ENCODE results near the gene RCC1.

GRCh38 chr1:28530456-28530855, 24.6 kb downstream of the RCC1 start:
- TF ChIP-seq CTCF (IDR thresholded peaks at IDR 0.05) (no peak), REST (IDR thresholded peaks at IDR 0.05; ENCODE audit: insufficient read depth in 1 of 2, low read depth in 2 of 2, low read length in 1 of 2) (no peak), POLR2AphosphoS5 (IDR thresholded peaks at IDR 0.05; ENCODE audit: low read depth, low read length) (no peak), TCF7L2 (IDR thresholded peaks at IDR 0.05; ENCODE audit: low read depth, low read length) (no peak), SIN3A (IDR thresholded peaks at IDR 0.05; ENCODE audit: borderline replicate concordance, insufficient read depth, low read depth, low read length) (no peak)

All from Panc1 (cell line).